Superior temporal gyrus (tissue), 1 donor: ENCODE results near the gene SORCS2.

Experiments used
- DNase-seq: peaks from one replicate; pipeline ENCODE4 v3.0.0-alpha.2; 2016; ENCODE audit errors: extremely low spot score

SORCS2 gene

GRCh38 chr4:7732263-7732662, 539.9 kb downstream of the SORCS2 start:
- DNase-seq: no peak

DNA sequence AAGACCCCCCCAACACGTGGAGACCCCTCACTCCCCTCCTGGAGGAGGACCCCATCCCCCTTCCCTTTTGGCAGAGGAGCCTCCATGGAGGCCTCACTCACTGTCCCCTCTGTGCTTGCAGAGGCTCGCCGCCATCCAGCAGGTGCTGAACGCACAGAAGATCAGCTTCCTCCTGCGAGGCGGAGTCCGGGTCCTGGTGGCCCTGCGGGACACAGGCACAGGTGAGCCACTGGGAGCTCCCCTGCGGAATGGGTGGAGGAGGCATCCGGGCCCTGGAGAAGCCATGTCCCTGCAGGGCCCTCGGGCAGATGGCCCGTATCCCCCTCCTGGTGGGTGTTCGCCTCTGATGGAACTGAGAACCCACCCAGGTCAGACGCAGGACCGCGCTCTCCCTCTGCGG, 540.9 kb downstream of the SORCS2 start:
- no peak for DNase-seq

GRCh38 chr4:7733801-7734650, 541.7 kb downstream of the SORCS2 start:
- no peak for DNase-seq

- DNase-seq: no peak
Observed at GRCh38 chr4:7734651-7735260, 542.4 kb downstream of the SORCS2 start.

DNA sequence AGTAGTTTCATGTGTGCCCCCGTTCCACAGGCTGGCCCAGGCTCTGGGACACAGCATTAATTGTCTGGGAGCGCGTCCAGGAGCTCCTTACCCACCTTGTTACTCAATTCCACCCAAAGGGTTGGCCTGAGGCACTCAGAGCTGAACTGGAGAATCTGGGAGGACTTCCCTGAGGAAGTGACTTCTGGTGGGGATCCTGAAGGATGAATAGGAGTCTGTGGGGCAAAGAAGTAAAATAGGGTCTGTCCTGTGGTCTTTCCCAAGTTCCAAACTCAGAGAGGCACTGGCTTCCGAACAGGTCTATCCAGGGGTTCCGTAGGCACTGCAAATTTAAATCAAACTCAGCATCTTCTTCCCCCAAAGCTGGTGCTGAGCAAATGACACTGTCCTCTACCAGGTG, 543.1 kb downstream of the SORCS2 start:
- DNase-seq: no peak

GRCh38 chr4:7735961-7736360, 543.6 kb downstream of the SORCS2 start:
- no peak for DNase-seq

DNA sequence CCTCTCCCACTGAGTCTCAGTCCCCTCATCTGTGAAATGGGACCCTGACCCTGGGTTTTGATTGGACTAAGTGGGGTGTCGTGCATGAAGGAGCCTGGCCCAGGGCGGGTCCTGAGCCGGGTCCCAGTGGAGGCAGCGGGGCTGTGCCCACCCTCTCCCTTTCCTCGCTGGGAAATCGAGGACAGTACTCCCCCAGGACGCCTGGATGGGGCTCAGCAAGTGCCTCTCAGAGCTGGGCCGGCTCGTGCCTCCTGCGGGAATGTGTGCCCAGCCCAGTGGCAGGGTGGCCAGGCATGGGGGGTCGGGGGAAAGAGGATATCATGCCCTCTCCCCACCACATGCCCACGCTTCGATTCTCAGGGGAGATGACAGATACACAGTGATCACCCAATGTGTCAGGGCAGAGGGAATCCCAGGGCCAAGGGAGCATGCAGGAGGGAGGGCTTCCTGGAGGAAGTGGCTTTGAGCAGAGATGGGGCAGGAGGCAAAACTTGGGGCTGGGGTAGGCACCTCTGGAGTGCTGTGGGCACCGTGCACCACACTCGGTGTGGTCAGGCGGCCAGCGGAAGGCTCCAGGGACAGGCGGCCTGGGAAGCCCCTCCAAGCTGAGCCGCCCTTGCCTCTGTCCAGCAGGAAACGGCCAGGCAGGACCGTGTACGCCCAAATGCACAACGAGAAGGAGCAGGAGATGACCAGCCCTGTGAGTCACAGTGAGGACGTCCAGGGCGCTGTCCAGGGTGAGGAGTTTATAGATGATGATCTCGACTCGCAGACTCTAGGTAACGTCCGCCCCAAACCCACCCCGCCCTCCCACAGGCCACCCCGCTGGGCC, 544.3 kb downstream of the SORCS2 start:
- DNase-seq: no peak

DNA sequence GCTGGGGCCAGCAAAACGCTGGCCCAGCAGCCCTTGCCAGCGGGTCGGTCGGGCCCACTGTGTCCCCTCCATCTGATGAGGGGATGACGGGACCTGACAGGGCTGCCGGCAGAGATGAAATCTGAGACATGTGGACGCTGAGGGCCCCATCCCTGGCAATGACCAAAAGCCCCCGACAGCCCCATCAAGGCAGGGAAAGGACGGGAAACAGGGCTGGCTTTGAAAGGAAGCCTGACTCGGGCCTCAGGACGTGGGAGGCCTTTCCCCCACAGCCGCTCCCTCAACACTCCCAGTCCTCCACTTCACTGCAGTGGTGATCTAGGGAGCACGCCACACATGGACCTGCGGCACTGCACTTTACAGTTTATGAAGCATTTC, 544.9 kb downstream of the SORCS2 start:
- DNase-seq: no peak

GRCh38 chr4:7737752-7738457, 545.6 kb downstream of the SORCS2 start:
- no peak for DNase-seq

DNA sequence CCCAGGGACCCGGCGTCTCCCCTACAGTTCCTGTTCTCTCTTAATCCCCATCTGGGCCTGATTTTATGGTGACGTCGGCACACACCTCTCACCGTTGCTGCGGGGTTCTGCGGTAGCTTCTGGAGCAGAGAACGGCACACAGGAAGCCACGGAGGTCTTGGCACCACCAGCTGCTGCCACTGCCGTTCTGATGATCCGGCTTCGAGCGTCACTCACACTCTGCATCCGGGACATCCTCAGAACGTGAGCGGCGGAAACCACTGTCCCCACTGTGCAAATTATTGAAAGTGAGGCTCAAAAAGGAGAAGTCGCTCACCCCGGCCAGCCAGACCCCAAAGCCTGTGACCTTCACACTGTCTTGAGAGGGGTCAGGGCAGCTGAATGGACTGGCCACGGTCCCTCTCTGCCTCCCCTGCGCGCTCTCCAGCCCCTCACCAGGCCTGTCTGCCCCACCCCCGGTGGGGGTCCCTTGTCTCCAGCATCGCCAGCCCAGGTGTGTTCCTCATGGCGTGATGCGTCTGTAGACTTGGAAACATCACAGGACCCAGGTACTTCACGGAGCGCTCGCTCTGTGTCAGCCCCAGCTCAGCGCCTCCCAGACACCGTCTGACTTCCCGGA, 546.2 kb downstream of the SORCS2 start:
- no peak for DNase-seq

DNA sequence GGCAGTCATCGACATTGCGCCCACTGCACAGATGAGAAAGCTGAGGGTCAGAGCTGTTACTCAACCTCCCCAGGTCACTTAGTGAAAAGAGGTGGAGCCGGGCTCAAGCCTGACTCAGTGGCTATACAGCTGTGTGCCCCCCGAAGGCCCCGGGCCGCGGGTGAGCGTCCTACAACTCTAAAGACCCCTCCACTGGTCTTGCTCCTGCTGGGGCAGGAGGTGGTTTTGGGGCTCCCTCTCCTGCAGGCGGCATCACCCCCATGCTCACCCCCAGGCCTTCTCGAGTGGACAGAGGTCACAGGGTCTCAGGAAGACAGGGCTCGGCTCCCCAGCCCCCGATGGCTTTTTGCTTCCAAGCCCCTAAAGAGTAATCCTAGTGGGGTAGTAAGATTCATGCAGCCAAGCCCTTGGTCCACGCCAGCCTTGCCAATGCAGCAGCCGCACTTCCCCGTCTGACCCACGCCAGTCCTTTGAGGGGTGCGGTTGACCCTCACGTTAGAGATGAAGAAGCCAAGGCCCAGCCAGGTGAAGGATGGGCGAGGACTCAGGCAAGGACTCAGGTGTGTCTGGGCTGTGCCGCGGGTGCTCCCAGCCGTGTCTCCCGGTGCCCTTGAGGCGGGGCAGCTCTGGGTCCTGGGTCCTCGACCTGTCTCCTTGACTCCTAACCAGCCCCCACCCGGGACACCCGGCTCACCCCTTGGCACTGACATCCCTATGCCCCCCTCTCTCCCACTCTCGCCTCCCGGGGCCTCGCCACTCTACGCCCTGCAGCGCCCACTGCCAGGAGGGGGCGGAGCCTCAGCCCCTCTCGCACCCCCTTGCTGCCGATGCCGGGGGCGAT, 547.0 kb downstream of the SORCS2 start:
- no peak for DNase-seq

GRCh38 chr4:7739918-7740865, 547.9 kb downstream of the SORCS2 start:
- DNase-seq: no peak

DNA sequence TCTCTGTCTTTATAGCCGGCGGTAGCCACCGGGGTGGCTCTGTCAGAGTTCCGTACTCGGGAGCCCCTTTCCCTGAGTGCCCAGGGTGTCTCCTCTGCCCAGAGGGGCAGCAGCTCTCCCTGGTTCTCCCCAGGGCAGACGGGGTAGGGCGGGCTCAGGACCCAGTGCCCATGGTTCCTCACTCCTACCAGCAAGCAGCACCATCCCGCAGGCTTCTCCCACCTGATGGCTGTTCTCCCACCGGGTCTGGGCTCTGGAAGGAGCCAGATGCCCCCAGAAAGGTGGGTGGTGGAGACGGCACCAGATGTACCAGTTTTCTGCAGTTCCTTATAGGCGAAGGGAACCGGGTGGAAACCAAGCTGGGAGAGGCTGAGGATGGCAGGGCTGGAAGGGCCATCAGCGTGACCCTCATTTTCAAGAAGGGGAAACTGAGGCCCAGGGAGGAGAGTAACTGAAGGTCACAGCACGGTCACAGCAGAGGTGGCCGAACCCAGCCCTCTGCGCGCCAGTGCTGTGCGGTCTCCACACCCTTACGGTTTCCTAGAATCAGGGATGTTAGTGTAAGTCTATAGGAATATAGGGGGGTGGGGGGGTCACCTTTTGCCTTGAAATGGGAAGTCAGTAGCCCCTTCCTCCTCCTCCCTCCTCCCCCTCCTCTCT, 548.7 kb downstream of the SORCS2 start:
- no peak for DNase-seq

DNA sequence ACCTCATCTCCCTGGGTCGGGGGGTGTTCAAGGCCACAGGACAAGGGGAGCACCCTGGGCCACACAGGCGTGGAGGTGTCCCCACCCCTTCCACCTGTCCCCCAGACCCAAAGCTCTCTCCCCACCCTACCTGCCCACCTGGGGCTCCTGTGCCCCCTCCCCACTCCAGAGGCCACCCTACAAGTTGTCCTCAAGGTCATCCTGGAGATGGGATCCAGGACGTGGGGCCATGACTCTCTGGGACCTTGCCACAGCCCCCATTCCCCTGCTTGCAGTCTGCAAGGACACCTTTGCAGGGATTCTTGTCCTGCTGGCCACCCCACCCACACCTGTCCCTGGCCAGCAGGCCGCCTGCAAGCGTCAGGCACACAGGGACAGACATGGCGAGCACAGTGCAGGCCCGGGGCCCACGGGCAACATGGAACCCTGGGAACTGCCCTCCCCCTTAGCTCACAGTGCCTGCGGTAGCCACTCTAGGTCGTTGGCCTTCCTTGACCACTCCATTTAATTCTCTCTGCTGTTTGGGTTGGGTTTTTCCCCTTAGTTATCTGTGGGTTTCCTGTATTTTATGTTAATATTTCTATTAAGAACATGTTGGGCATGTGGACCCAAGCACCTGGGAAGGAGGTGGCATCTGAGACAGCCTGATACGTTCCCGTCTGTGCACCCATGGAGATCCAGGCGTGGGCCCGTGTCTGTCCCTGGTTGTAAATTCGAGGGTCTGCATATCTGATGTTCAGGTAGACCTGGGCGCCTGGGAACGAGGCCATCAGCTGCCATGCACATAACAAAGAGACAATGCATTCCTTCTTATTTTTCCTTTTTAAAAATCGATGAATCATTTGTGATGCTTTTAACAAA, 549.8 kb downstream of the SORCS2 start:
- no peak for DNase-seq

GRCh38 chr4:7742807-7743280, 550.5 kb downstream of the SORCS2 start:
- DNase-seq: no peak

DNA sequence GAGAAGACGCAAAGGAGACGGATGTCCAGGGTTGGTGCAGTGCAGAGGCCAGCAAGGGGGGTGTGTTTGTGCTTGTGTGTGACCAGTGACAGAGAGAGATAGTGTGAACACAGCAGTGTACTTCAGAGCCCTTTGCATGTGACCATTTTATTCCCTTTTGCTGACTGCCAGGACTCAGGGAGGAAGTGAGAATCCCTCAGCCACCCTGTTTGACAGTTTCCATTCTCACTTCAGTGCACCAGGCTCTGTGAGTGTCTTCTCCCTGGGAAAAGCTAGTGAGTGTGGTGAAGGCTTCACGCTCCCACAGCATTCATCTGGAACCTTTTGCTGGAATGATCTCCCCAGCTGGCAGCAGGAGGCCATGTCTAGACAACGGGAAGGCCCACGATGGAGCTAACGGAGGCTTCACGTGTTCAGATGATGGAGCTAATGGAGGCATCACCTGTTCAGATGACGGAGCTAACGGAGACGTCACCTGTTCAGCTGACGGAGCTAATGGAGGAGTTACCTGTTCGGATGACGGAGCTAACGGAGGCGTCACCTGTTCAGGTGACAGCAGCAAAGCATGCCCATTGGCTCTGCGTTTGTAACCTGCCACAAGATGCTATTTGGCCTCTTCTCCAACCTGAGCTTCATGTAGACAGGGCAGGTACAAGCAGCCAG, 551.9 kb downstream of the SORCS2 start:
- DNase-seq: no peak

GRCh38 chr4:7745301-7745885, 553.1 kb downstream of the SORCS2 start:
- no peak for DNase-seq
